Hematopoietic multipotent progenitor cell treated with erythropoietin and hydrocortisone succinate and interleukin-3 and kit ligand, for 4 days (in vitro differentiated cells): Measurements from ENCODE around the gene SPOCK1.
A peak's percentile ranks its signal among the peaks of the same experiment; 100 is the strongest.
"Not testable (repeated sequence)": the region's sequence is repeated elsewhere in the genome, so short reads cannot be mapped to it uniquely, and the experiment has no call there.

ENCODE experiments used
- DNase-seq: peaks from one replicate; pipeline ENCODE4 v3.0.0-alpha.2; 2015

Gene SPOCK1

DNA sequence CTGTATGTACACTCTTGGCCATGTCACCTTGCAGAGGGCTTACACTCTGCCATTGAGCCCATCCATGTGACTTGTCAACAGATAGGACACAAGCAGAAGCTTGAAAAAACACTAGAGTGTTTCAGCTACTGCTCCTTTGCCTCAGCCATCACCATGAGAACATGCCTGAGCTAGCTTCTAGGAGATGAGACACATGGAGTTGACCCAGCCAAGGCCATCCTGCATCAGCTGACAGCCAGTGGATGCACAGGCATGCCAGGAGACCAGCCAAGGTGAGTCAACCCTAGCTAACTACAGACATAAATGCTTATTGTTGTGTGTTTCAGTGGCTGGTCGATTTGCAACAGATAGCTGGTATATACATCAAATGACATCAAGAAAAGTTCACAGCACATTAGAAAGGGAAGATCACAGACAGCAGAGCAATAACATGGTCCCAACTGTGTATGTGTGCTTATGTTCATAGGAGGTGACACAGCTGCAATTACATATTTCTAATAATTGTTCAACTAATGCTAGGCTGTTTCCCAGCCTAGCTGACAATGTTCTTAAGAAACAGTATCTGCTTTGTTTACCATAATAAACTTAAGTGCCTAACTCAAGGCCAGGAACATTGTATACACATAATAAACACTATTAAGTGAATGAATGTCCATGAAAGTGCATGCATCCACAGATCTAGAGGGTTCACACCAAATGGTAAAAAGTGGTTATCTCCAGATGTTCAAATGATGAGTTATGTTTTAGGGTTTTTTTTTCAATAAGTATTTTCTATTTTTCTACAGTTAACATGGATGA, 105.7 kb downstream of the SPOCK1 start:
- DNase-seq = no peak

GRCh38 chr5:137392261-137392660, 106.9 kb downstream of the SPOCK1 start:
- DNase-seq = no peak

DNA sequence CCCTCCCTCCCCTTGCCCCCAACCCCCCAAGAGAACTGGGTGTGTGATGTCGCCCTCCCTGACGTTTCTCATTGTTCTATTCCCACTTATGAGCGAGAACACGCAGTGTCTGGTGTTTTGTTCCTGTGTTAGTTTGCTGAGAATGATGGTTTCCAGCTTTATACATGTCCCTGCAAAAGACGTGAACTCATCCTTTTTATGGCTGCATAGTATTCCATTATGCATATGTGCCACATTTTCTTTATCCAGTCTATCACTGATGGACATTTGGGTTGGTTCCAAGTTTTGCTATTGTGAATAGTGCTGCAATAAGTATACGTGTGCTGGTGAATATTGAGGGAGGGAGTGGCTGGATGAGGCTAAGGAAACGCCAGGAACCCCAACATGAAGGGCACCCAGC, 108.1 kb downstream of the SPOCK1 start:
- not testable (repeated sequence) for DNase-seq

- DNase-seq = no peak
These were observed 110.1 kb downstream of the SPOCK1 start for GRCh38 chr5:137389042-137389441.

DNA sequence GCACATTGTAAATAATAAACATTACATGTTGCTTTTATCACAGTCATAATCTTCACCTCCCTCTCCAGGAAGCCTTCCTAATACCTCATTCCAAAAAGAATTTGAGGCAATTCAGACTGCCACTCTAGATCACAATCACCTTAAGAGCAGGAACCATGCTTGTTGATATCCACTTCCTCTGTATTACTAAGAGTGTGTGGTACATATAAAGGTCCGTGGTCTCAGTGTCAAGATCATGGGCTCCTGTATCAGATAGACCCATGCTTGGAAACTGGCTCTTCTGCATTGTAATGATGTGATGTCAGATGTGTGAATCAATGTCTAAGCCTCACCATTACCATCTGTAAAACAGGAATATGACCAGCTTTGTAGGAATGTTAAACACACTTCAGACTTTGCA, 114.1 kb downstream of the SPOCK1 start:
- no peak for DNase-seq

DNA sequence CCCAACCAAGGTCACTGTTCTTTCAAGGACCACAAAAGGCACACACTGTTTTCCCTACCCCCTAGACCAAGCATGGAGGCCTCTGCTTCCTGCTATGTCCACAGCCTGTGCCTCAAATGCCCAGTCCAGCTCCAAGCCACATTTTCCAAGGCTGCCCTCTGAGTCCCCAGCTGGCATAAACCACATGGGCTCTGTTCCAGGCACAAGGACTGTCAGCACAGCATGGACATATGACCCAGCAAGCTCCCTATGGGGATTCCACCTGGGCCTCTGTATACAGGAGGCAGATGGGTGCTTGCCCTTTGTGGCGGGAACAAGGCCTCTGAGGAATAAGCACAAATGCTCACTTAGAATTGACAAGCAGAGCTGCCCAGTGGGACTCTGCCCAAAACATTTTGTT, 115.2 kb downstream of the SPOCK1 start:
- DNase-seq = no peak

GRCh38 chr5:137381555-137381954, 117.6 kb downstream of the SPOCK1 start:
- no peak for DNase-seq

DNA sequence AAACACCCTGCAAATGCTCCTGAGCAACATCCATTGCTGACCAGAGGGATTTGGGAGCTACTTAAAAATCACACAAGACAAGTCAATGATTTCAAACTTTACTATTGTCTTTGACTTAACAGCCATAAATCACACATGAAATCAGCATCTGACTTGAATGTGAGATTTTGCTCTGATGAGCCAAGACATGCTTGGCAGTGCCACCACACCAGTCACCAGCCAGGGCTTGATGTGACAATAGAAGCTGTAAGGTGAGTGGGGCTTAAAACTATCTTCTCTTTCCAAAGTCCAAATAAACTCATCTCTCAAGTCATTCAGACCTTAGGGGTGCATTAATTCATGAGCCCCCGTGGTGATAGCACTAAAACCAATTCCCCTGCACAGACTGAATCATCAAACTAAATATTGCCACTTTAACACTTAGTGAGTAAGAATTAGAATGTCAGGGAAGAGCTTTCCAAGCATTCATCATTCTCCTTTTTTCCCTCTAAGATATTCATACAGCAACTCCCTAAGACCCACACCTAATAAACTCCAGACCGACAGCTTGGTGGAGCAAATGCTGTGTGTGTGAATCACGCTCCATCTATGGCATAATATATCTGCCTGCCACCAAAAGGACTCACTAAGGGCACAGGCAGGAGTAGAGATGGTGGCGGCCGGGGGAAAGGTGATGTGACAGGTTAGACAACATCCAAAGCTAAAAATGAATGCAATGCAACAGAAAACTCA, 119.4 kb downstream of the SPOCK1 start:
- no peak for DNase-seq

DNA sequence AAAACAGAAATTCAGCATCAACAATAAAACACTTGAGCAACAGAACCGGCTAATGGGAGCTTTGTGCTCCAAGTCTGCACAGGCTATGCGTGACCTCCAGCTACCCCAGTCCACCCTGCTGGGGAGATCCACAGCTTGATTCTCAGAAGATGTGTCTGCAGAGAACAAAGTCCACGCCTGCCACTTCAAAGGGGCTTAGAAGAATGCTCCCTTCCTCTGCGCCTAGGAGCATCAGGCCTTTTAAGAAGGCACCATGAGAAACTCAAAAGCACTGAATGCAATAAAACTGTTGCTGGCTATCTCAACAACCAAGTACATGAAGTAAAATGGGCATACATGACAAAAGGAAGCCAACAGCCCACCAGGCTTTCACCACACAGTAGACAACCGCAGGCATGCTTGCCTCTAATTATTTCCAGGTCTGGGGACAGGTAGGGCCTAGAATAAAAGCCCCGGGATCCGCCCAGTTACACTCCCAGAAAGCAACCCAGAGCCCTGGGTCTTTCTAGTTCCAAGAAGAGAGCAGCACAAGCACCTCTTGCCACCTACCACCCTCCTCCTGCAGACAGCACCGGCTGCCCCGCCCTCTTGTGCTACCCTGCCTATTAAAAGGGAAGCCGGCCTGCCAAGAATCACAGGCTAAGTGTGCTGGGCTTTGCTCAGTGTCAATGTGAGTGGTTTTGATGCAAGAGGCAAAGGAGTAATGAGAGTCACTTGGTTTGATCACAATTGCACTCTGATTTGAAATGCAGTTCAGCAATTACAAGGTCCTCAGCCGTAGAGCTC, 123.2 kb downstream of the SPOCK1 start:
- no peak for DNase-seq

DNA sequence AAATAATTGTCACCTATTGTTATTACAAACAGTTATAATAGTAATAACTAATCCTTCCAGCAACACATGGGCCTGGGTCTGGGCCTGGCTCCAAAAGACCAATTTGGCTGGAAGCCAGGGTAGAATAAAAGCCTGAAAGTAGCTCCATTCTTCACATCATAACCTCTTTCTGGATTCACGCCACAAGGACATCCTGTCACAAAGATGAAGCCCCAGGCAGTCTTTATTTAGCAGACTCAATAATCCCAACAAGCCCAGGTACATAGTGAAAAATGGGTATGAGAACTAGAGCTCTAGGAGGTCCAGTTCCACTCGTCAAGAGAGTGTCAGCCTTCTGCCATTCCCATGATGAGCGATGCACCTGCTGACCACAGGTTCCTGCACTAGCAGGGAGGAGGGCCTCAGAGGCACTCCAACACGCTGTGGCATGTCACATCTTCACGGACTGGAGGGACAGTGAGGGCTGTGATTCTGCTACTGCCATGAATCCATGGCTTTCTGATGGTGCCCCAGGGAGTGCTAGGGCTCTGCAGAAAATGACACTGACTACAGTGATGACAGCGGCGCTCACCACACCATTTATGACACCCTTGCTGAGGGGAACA, 124.9 kb downstream of the SPOCK1 start:
- DNase-seq = no peak

DNA sequence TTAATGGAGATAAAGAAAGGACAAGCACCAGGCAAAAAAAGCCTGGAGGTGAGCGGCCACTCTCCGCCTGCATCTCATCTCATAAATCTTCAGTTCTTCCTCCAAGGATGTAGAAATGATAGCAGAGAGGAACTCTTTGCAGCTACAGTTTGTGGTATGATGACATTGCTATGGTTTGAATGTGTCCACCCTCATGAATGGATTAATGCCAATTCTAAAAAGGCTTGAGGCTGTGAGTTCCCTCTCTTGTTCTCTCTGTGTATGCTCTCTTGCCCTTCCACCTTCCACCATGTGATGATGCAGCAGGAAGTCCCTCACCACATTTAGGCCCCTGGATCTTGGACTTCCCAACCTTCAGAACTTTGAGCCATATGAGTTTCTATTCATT, 126.4 kb downstream of the SPOCK1 start:
- peak; percentile 56 for DNase-seq

GRCh38 chr5:137372016-137372772, 126.9 kb downstream of the SPOCK1 start:
- peak; percentile 8 for DNase-seq

GRCh38 chr5:137370096-137371071, 128.7 kb downstream of the SPOCK1 start:
- no peak for DNase-seq

DNA sequence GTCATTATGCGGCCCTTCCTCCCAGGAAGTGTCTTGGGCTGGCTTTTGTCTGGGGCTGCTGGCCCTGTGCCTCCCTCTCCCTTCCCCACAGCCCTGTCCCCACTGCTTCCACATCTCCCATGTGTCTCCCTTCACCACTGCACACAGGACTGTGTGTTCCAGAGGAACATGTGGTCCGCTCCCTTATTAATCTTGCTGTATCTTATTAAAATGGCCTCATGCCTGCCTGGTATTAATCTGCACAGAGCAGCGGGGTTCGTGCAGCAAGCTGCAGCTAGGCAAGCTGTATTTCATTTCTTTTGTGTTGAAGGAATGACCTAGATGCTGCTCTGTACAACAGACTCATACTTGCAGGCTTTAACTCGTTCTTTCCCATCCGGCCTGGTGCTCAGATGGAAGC, 130.5 kb downstream of the SPOCK1 start:
- no peak for DNase-seq

- no peak for DNase-seq
These were observed 131.2 kb downstream of the SPOCK1 start for GRCh38 chr5:137367951-137368350.

DNA sequence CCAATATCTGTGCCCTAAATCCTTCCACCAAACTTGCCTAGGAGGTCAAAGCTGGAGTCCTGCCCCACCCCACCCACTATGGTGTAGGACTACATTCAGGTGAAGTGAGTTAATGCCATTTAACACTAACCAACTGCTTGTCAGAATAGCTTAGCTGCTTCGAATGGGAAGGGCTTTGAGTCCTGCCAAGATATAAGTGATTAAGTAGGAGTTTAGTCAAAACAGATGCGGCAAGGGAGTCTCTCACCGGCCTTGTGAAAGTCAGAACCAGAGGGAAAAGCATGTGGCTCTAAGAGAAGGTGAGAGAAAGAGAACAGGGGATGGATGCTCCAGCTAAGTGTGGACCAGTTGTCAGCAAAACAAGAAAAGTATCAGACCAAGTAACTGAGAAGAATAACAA, 132.6 kb downstream of the SPOCK1 start:
- no peak for DNase-seq

DNA sequence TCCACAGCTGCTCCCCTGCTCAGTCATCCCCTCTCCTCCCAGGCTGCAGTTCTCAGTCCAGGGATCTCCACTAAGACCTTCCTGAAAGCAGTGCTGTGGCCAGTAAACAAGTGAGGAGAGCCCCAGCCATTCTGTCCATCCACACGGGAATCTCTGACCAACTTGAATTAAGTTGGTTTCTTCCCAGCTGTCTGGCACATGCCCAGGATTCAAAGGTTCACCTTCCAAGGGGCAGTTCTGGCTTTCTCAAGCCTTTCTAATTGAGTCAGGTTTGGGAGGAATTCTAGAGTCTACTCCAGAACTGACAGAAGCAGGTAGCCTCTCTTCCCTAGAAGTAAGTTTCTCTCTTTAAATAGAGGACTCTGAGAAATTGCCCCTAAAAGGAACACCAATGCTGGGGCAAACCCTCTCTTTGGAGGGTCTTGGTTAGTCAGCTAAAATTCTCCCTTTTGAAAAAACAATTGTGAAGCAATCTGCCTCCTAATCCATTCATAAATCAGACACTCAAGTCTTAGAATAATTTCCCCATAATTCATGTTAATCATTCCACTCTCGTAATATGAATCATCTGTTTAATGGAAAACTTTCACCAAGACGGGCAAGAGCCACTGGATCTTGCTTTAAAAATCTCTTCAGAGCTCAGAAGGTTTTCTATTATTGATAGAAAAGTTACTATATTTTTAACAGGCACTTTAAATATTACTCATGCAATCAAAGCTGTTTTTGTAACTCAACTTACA, 133.8 kb downstream of the SPOCK1 start:
- no peak for DNase-seq

- DNase-seq = peak; percentile 17
These were observed 137.8 kb downstream of the SPOCK1 start for GRCh38 chr5:137361280-137361679.

DNA sequence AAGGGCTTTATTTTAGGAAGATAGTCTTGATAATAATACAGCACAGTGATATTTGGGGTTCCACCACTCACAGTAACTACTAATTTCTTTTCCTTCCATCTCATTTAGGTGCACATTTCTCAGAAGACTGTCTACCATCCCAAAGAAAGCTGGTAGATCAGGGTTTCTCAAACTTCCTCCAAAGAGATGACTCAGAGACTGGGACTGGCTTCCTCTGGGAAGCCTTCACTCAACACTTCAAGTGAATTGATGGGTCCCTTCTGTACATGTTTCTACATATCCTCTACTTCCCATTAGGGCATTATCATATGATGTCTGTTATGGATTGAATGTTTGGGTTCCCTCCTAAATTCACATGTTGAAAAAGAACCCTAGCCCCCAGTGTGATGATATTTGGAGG, 138.5 kb downstream of the SPOCK1 start:
- DNase-seq = no peak

- no peak for DNase-seq
These were observed 139.2 kb downstream of the SPOCK1 start for GRCh38 chr5:137359941-137360340.
